K562 (cell line): ENCODE results near the gene SNUPN. TPM values are rescaled to one million over a fixed set of nuclear protein-coding genes. Genes with fewer than 3 reads are reported as not detected.

Source experiments
- ATAC-seq: fragments of 200-7000 bp; cut with Tn5 transposase; 3 replicates; pipeline ENCODE4 v1.9.1; 2020; ENCODE audit warnings: moderate library complexity
- BruUV-seq: library from RNA; stranded (reverse); fragments of 400-500 nt; replicated peaks from 2 replicates; lab custom pipeline; 2021; lab: Mats Ljungman, UMichigan
- CTCF ChIA-PET: fragments of 300-600 bp; formaldehyde crosslinking; extraction: SDS; loops from one replicate; lab custom pipeline; 2021; ENCODE audit warnings: low intra/inter-chr PET ratio; lab: Yijun Ruan, JAX
- POLR2A ChIA-PET: fragments of 300-600, 350-650 bp; sonication (Branson Sonifier 250); formaldehyde crosslinking; extraction: SDS; loops from one replicate; lab custom pipeline; 2021; ENCODE audit warnings: antibody characterized with exemption, inconsistent platforms; lab: Yijun Ruan, JAX
- DNase-seq, 4 experiments: peaks; one replicate each; pipeline versions ENCODE4 v3.0.0 to v3.0.0-alpha.2; 2011 to 2018; ENCODE audit warnings: low spot score in 3 of 4, mixed read lengths in 3 of 4; ENCODE audit errors: extremely low read depth in 1 of 4
- FAIRE-seq: peaks from 2 replicates; lab custom pipeline; 2011; peaks lifted over from hg19 to GRCh38; lab: Jason Lieb, UNC
- H2AFZ ChIP-seq: 2 replicates; pipeline ENCODE4 v1.6.0; 2011; ENCODE audit warnings: low read depth, low read length, control low read depth, inconsistent platforms
- H3K27ac ChIP-seq: fragments of 200-600 bp; 3 replicates; pipeline ENCODE4 v1.8.0; 2011; ENCODE audit warnings: low read depth, mild to moderate bottlenecking, control low read depth, inconsistent platforms, low read length, moderate library complexity, mixed read lengths; ENCODE audit errors: extremely low read depth
- H3K27me3 ChIP-seq, 2 experiments: fragments of 300-600 bp in 1 of 2; 2 replicates in 1 of 2; 3 replicates in 1 of 2; pipeline versions ENCODE4 v1.6.0 to v1.8.0; 2011; ENCODE audit warnings: inconsistent platforms in 2 of 2, low read length in 2 of 2, mild to moderate bottlenecking in 1 of 2, mixed read lengths in 1 of 2, moderate library complexity in 1 of 2; ENCODE audit not compliant: control insufficient read depth in 2 of 2, insufficient read depth in 2 of 2
- H3K36me3 ChIP-seq: fragments of 300-600 bp; 3 replicates; pipeline ENCODE4 v1.8.0; 2011; ENCODE audit warnings: mild to moderate bottlenecking, low read length, inconsistent platforms; ENCODE audit not compliant: control insufficient read depth, insufficient read depth
- H3K4me1 ChIP-seq, 2 experiments: fragments of 200-600 bp in 1 of 2; replicated peaks in 1 of 2; 2 replicates in 1 of 2; 3 replicates in 1 of 2; pipeline versions ENCODE4 v1.5.1 to v1.8.0; 2011; ENCODE audit warnings: inconsistent platforms in 2 of 2, low read length in 2 of 2, mild to moderate bottlenecking in 1 of 2, mixed read lengths in 1 of 2, moderate library complexity in 1 of 2; ENCODE audit not compliant: control insufficient read depth in 2 of 2, insufficient read depth in 2 of 2
- H3K4me2 ChIP-seq: 2 replicates; pipeline ENCODE4 v1.6.1; 2011; ENCODE audit warnings: low read length, control low read depth, inconsistent platforms, mixed read lengths; ENCODE audit not compliant: insufficient read depth
- H3K4me3 ChIP-seq: fragments of 200-600 bp; sonication (generic), shearing (Covaris generic); 2 replicates; pipeline ENCODE4 v1.5.1; 2016; ENCODE audit warnings: control low read depth, inconsistent platforms
- H3K79me2 ChIP-seq: fragments of 200-600 bp; 3 replicates; pipeline ENCODE4 v1.8.0; 2011; ENCODE audit warnings: low read length, inconsistent platforms; ENCODE audit not compliant: control insufficient read depth, insufficient read depth
- H3K9ac ChIP-seq, 2 experiments: 2 replicates each; pipeline versions ENCODE4 v1.6.0 to v1.6.1; 2011; ENCODE audit warnings: low read depth in 2 of 2, low read length in 2 of 2, control low read depth in 1 of 2, inconsistent platforms in 1 of 2, mild to moderate bottlenecking in 1 of 2, mixed read lengths in 1 of 2; ENCODE audit not compliant: insufficient read depth in 1 of 2
- H3K9me1 ChIP-seq: one replicate; pipeline ENCODE4 v1.6.0; 2011; ENCODE audit warnings: inconsistent platforms, mild to moderate bottlenecking, low read length, moderate library complexity; ENCODE audit not compliant: control insufficient read depth, insufficient read depth
- H3K9me3 ChIP-seq: replicated peaks from 2 replicates; pipeline ENCODE4 v1.5.1; 2011; ENCODE audit warnings: low read depth, low read length, inconsistent platforms; ENCODE audit not compliant: control insufficient read depth, insufficient read depth
- H4K20me1 ChIP-seq: replicated peaks from 2 replicates; pipeline ENCODE4 v1.6.1; 2011; ENCODE audit warnings: low read length, inconsistent platforms, mixed read lengths; ENCODE audit not compliant: control insufficient read depth, insufficient read depth
- ATF7 ChIP-seq: fragments of 450-650 bp; IDR thresholded peaks from 2 replicates; pipeline ENCODE4 v1.7.1; 2014; ENCODE audit warnings: mild to moderate bottlenecking, moderate library complexity
- BHLHE40 ChIP-seq: IDR thresholded peaks from 2 replicates; pipeline ENCODE4 v1.6.1; 2011; ENCODE audit warnings: low read length, improper control_type of control experiment
- FOXK1 ChIP-seq: sonication (generic); formaldehyde crosslinking; IDR thresholded peaks from 2 replicates; pipeline ENCODE4 v1.8.0; 2022; ENCODE audit warnings: missing genetic modification reagents, mild to moderate bottlenecking, borderline replicate concordance
- HMG20B ChIP-seq: fragments of 250-450 bp; sonication (Bioruptor Pico); IDR thresholded peaks from 2 replicates; pipeline ENCODE4 v1.5.0; 2021; ENCODE audit warnings: mild to moderate bottlenecking
- JUN ChIP-seq, 2 experiments: sonication (generic) in 1 of 2; formaldehyde crosslinking in 1 of 2; IDR thresholded peaks; 2 replicates each; pipeline versions ENCODE4 v1.6.1 to v1.8.0; 2012 to 2022; ENCODE audit warnings: borderline replicate concordance in 2 of 2, mild to moderate bottlenecking in 2 of 2, improper control_type of control experiment in 1 of 2, low read depth in 1 of 2, low read length in 1 of 2, missing genetic modification reagents in 1 of 2
- KDM5B ChIP-seq: fragments of 200-600 bp; sonication (generic); IDR thresholded peaks from 2 replicates; pipeline ENCODE4 v1.6.1; 2012; ENCODE audit warnings: low read depth, mild to moderate bottlenecking, moderate library complexity, low read length, control low read depth, inconsistent platforms; ENCODE audit not compliant: insufficient replicate concordance
- L3MBTL2 ChIP-seq: fragments of 450-650 bp; IDR thresholded peaks from 2 replicates; pipeline ENCODE4 v1.6.1; 2016; ENCODE audit warnings: mild to moderate bottlenecking, moderate library complexity
- POLR2B ChIP-seq: fragments of 450-650 bp; IDR thresholded peaks from 2 replicates; pipeline ENCODE4 v1.6.1; 2018; ENCODE audit warnings: low read depth; ENCODE audit not compliant: partially characterized antibody
- YY1 ChIP-seq, 3 experiments: IDR thresholded peaks; 2 replicates each; pipeline ENCODE4 v1.6.1; 2011; ENCODE audit warnings: low read length in 2 of 3, mild to moderate bottlenecking in 2 of 3, moderate library complexity in 2 of 3, borderline replicate concordance in 1 of 3, control low read depth in 1 of 3, low read depth in 1 of 3; ENCODE audit not compliant: insufficient read depth in 3 of 3, insufficient replicate concordance in 2 of 3, control insufficient read depth in 1 of 3, insufficient read length in 1 of 3; ENCODE audit errors: extremely low read depth in 1 of 3
- ZKSCAN8 ChIP-seq: fragments of 200-800 bp; sonication (Bioruptor generic); IDR thresholded peaks from 2 replicates; pipeline ENCODE4 v1.6.1; 2016; ENCODE audit warnings: missing genetic modification characterization, missing compliant biosample characterization
- WGBS: fragments of 100-300 bp; shearing (Covaris generic); methylation state at CpG from one replicate; pipeline ENCODE4 v1.1.6; 2016; ENCODE audit warnings: low coverage, mixed read lengths; ENCODE audit not compliant: insufficient coverage; ENCODE audit errors: missing lambda C conversion rate; 5-methylcytosine and 5-hydroxymethylcytosine counted together
- in situ Hi-C: fragments of 300-500 bp; cut with MboI; formaldehyde crosslinking; loops from 4 replicates; pipeline ENCODE4 v1.15.0; 2018; ENCODE audit warnings: inconsistent platforms, mixed read lengths
- intact Hi-C: fragments of 100-400 bp; cut with micrococcal nuclease; formaldehyde crosslinking; loops from 2 replicates; pipeline ENCODE4 v1.14.2; 2022
- polyA plus RNA-seq, 8 experiments: library from polyadenylated mRNA; depleted of rRNA in 4 of 8; stranded (reverse) in 5 of 8; unstranded in 3 of 8; fragments of >200 nt; fragmentation: Nextera tagmentation in 2 of 8; fragmentation: Illumina TruSeq in 1 of 8; extraction: Ambion mirVana in 2 of 8; extraction: Trizol in 1 of 8; gene quantifications; 2 replicates each; pipeline versions ENCODE4 v1.2.1 to v1.2.3, GENCODE V29; 2011 to 2014; ENCODE audit warnings: inconsistent platforms in 1 of 8, missing spikeins in 1 of 8
- total RNA-seq, 7 experiments: library from RNA; depleted of rRNA in 6 of 7; stranded (reverse); fragments of >200 nt in 6 of 7; fragmentation: Illumina TruSeq in 2 of 7; extraction: Trizol in 2 of 7; gene quantifications; 2 replicates each; pipeline versions ENCODE4 v1.2.1 to v1.2.3, GENCODE V29; 2011 to 2021; ENCODE audit warnings: low replicate concordance in 1 of 7
- TF ChIP-seq, protein P1 (sequence below): fragments of 450-650 bp; formaldehyde crosslinking; IDR thresholded peaks from 2 replicates; pipeline ENCODE4 v1.4.0; 2020; ENCODE audit warnings: mild to moderate bottlenecking, moderate library complexity
- TF ChIP-seq, protein P2 (sequence below): sonication (generic); formaldehyde crosslinking; IDR thresholded peaks from 2 replicates; pipeline ENCODE4 v1.8.0; 2023; ENCODE audit warnings: mild to moderate bottlenecking, missing genetic modification reagents
- TF ChIP-seq, protein P3 (sequence below): fragments of 450-650 bp; IDR thresholded peaks from 2 replicates; pipeline ENCODE4 v1.6.1; 2016

Gene SNUPN
- total and polyA plus RNA-seq, 9 of the 15 experiments (the other 6 are each of a cell fraction or from before 2014, with no cell fraction given) = 32.2 to 78.3 (median 40.0) TPM

DNA sequence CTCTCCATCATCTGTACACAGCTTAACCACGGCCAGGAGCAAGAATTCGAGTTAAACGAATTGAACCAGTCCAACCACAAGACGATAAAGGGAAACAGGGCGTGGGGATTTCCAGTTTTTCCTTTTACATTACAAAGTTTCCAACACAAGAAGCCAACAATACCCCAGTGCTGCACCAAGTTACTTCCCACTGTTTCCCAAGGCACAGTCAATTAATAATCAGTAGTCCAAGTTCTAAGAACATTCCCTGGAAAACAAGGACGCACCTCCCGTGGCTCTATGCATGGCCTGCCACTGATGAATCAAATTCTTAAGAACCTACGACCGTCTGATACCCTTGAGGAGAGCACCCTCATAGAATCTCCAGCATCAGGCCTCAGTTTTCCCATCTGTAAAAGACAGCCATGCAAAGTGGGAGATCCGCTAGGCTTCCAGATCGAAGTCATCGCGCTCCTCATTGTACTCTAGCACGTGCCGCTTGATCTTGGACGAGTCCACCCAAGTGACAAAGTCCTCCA is 13.7 kb upstream of the SNUPN start (continued):
- TF ChIP-seq, protein P1, sequence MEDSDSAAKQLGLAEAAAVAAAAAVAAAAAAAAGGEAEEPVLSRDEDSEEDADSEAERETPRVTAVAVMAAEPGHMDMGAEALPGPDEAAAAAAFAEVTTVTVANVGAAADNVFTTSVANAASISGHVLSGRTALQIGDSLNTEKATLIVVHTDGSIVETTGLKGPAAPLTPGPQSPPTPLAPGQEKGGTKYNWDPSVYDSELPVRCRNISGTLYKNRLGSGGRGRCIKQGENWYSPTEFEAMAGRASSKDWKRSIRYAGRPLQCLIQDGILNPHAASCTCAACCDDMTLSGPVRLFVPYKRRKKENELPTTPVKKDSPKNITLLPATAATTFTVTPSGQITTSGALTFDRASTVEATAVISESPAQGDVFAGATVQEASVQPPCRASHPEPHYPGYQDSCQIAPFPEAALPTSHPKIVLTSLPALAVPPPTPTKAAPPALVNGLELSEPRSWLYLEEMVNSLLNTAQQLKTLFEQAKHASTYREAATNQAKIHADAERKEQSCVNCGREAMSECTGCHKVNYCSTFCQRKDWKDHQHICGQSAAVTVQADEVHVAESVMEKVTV (CRISPR knock-in tag) = no peak
- TF ChIP-seq JUN (IDR thresholded peaks at IDR 0.05; ENCODE audit: borderline replicate concordance, low read depth, low read length) (0 out of 2 replicates have a peak, but pooled peaks have one; percentile 23), JUN (CRISPR knock-in tag; IDR thresholded peaks at IDR 0.05; ENCODE audit: borderline replicate concordance) (no peak), BHLHE40 (peak; percentile 86)

DNA sequence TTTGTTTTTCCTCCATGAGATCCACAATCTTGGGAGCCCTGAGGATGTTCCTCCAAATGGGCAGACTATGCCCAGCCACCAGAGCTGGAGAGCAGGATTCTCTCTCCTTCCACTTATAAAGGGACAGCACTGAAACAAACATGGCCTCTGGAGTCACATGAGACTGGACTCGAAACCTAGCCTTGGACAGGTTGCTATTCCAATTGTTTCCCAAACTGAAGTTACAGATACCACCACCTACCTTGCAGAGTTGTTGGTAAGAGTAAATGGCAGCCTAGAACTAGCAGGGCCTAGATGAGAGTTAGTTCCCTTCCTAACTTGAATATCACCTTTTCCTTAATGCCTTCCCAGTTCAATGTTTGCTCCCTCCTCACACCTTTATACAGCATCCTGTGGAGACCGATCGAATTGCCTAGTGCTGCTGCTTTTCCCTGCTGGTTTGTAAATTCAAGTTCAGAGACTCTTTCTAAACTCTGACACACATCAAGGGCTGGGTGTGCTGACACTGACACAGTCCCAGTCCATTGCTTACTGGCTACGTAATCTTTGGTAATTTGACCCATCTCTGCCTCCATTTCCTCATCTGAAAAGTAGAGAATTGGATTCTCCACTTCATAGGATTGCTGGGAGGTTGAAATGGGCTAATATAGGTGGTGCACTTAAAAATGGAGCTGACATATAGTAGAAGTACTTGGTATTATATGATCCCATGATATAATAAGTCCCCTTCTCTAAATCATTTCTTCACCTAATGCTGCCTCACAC is 11.9 kb upstream of the SNUPN start:
- Histone ChIP-seq H3K27ac (peak overlapping the region; percentile 77), H3K4me1 (peaks cover 29 to 54% of the 10 kb centered on the region in 2 experiments), H3K9ac (peak overlapping the region; percentile 80 to 88; a peak in 3 of 4 replicates)
- TF ChIP-seq KDM5B (peak; percentile 27), POLR2B (peak; percentile 26), ZKSCAN8 (CRISPR knock-in tag) (no peak), YY1 (IDR thresholded peaks at IDR 0.05; ENCODE audit: borderline replicate concordance in 1 of 3, control insufficient read depth in 1 of 3, extremely low read depth in 1 of 3, insufficient read depth in 3 of 3, insufficient read length in 1 of 3, insufficient replicate concordance in 2 of 3, low read depth in 1 of 3, low read length in 2 of 3) (peak in 1 of 3 experiments; percentile 46), HMG20B (no peak), ATF7 (peak; percentile 62; the same call in 1 of the 2 replicates), L3MBTL2 (peak; percentile 43; the same call in 1 of the 2 replicates), FOXK1 (peak; percentile 60; the same call in 1 of the 2 replicates)
- TF ChIP-seq, protein P2, sequence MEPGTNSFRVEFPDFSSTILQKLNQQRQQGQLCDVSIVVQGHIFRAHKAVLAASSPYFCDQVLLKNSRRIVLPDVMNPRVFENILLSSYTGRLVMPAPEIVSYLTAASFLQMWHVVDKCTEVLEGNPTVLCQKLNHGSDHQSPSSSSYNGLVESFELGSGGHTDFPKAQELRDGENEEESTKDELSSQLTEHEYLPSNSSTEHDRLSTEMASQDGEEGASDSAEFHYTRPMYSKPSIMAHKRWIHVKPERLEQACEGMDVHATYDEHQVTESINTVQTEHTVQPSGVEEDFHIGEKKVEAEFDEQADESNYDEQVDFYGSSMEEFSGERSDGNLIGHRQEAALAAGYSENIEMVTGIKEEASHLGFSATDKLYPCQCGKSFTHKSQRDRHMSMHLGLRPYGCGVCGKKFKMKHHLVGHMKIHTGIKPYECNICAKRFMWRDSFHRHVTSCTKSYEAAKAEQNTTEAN (CRISPR knock-in tag) = 0 out of 2 replicates have a peak, but pooled peaks have one; percentile 46
- TF ChIP-seq, protein P3, sequence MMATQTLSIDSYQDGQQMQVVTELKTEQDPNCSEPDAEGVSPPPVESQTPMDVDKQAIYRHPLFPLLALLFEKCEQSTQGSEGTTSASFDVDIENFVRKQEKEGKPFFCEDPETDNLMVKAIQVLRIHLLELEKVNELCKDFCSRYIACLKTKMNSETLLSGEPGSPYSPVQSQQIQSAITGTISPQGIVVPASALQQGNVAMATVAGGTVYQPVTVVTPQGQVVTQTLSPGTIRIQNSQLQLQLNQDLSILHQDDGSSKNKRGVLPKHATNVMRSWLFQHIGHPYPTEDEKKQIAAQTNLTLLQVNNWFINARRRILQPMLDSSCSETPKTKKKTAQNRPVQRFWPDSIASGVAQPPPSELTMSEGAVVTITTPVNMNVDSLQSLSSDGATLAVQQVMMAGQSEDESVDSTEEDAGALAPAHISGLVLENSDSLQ = peak; percentile 34; the same call in 1 of the 2 replicates

More for the DNA sequence above, 11.9 kb upstream of the SNUPN start:
- ChIA-PET CTCF (no interaction called here), POLR2A (interaction anchor here (1.0 to 4.9 kb wide), 6 partner anchors 10 to 269 kb away, joined by 4 to 60 read pairs (median 4); partner anchors contain the start of genes MAN2C1, PTPN9 and SNUPN)
- peak overlapping the region; percentile 93 for H3K4me3 ChIP-seq
- intact Hi-C loops (no loop called here), in situ Hi-C loops (no loop called here)
- no peak overlapping the region for H2AFZ ChIP-seq
- peaks cover 9% of the 10 kb centered on the region; the same call in 1 of the 2 replicates for H4K20me1 ChIP-seq
- WGBS = 20% methylated on average over 4 of the region's 4 CpGs
- peaks cover 48% of the 10 kb centered on the region for H3K79me2 ChIP-seq
- ATAC-seq = no peak
- H3K36me3 ChIP-seq = peaks cover 15% of the 10 kb centered on the region
- no TSS peak for BruUV-seq
- no peaks in the 10 kb centered on the region for H3K9me1 ChIP-seq
- H3K4me2 ChIP-seq = peak overlapping the region; percentile 95
- no peak for FAIRE-seq
- H3K27me3 ChIP-seq = no peaks in the 10 kb centered on the region; a peak in 1 of 5 replicates
- no peaks in the 10 kb centered on the region for H3K9me3 ChIP-seq
- DNase-seq = peak in 2 of 4 experiments; percentile 10 to 45
